GM12878 (cell line): ENCODE results near the gene ZNF600. TPM values are rescaled to one million over a fixed set of nuclear protein-coding genes. Genes with fewer than 3 reads are reported as not detected.
A peak's percentile ranks its signal among the peaks of the same experiment; 100 is the strongest.
"Not testable (repeated sequence)": the region's sequence is repeated elsewhere in the genome, so short reads cannot be mapped to it uniquely, and the experiment has no call there.

Experiments used
- ATAC-seq: fragments of 200-7000 bp; cut with Tn5 transposase; 3 replicates; pipeline ENCODE4 v1.9.1; 2020; ENCODE audit warnings: mild to moderate bottlenecking, moderate library complexity
- BruUV-seq: library from RNA; stranded (reverse); fragments of 400-500 nt; replicated peaks from 2 replicates; lab custom pipeline; 2021; lab: Mats Ljungman, UMichigan
- CTCF ChIA-PET: fragments of 300-600 bp; sonication (Branson Sonifier 250); formaldehyde crosslinking; extraction: SDS; loops from one replicate; lab custom pipeline; 2021; ENCODE audit warnings: inconsistent platforms; lab: Yijun Ruan, JAX
- POLR2A ChIA-PET: fragments of 350-600 bp; formaldehyde crosslinking; extraction: SDS; loops from one replicate; lab custom pipeline; 2021; ENCODE audit warnings: inconsistent platforms; lab: Charles Lee
- RAD21 ChIA-PET: fragments of 300-600 bp; sonication (Branson Sonifier 250); formaldehyde crosslinking; loops from one replicate; lab custom pipeline; 2023; ENCODE audit warnings: antibody characterized with exemption; ENCODE audit not compliant: unreplicated experiment; lab: Charles Lee
- SMC1A ChIA-PET: fragments of 300-600 bp; sonication (Branson Sonifier 250); formaldehyde crosslinking; loops from one replicate; lab custom pipeline; 2023; ENCODE audit not compliant: unreplicated experiment, uncharacterized antibody; lab: Charles Lee
- DNase-seq: peaks from one replicate; pipeline ENCODE4 v3.0.0-alpha.2; 2011; ENCODE audit warnings: low read depth, low spot score
- FAIRE-seq: peaks from 3 replicates; lab custom pipeline; 2011; peaks lifted over from hg19 to GRCh38; lab: Jason Lieb, UNC
- H2AFZ ChIP-seq: 2 replicates; pipeline ENCODE4 v1.6.0; 2011; ENCODE audit warnings: low read depth, low read length, control low read depth; ENCODE audit not compliant: control insufficient read depth
- H3K27ac ChIP-seq: 2 replicates; pipeline ENCODE4 v1.5.1; 2011; ENCODE audit warnings: control low read depth; ENCODE audit not compliant: control insufficient read depth, insufficient read depth
- H3K27me3 ChIP-seq, 2 experiments: replicated peaks in 1 of 2; 2 replicates each; pipeline versions ENCODE4 v1.6.0 to v1.6.1; 2011; ENCODE audit warnings: low read length in 1 of 2; ENCODE audit not compliant: control insufficient read depth in 2 of 2, insufficient read depth in 2 of 2
- H3K36me3 ChIP-seq, 2 experiments: 2 replicates each; pipeline ENCODE4 v1.5.1; 2011; ENCODE audit warnings: low read length in 1 of 2; ENCODE audit not compliant: control insufficient read depth in 2 of 2, insufficient read depth in 2 of 2
- H3K4me1 ChIP-seq: 2 replicates; pipeline ENCODE4 v1.6.1; 2011; ENCODE audit warnings: mild to moderate bottlenecking, low read length, moderate library complexity, mixed read lengths; ENCODE audit not compliant: control insufficient read depth, insufficient read depth
- H3K4me2 ChIP-seq: 2 replicates; pipeline ENCODE4 v1.6.0; 2011; ENCODE audit warnings: control low read depth; ENCODE audit not compliant: control insufficient read depth, insufficient read depth
- H3K4me3 ChIP-seq: fragments of 200-600 bp; sonication (generic); 2 replicates; pipeline ENCODE4 v1.5.1; 2016
- H3K79me2 ChIP-seq: 2 replicates; pipeline ENCODE4 v1.6.0; 2011; ENCODE audit warnings: low read length; ENCODE audit not compliant: control insufficient read depth, insufficient read depth
- H3K9ac ChIP-seq: 2 replicates; pipeline ENCODE4 v1.8.0; 2011; ENCODE audit warnings: low read length, control low read depth, mixed read lengths; ENCODE audit not compliant: control insufficient read depth, insufficient read depth
- H3K9me3 ChIP-seq: replicated peaks from 3 replicates; pipeline ENCODE4 v1.5.1; 2011; ENCODE audit warnings: mild to moderate bottlenecking, low read length; ENCODE audit not compliant: control insufficient read depth, insufficient read depth
- H4K20me1 ChIP-seq: 2 replicates; pipeline ENCODE4 v1.6.0; 2011; ENCODE audit not compliant: control insufficient read depth, insufficient read depth
- BRCA1 ChIP-seq: IDR thresholded peaks from 2 replicates; pipeline ENCODE4 v1.6.1; 2011; ENCODE audit warnings: low read depth, low read length, improper control_type of control experiment
- CHD2 ChIP-seq: IDR thresholded peaks from 2 replicates; pipeline ENCODE4 v1.6.1; 2011; ENCODE audit warnings: low read depth, low read length, improper control_type of control experiment, borderline replicate concordance
- JUNB ChIP-seq: IDR thresholded peaks from 2 replicates; pipeline ENCODE4 v1.6.1; 2016; ENCODE audit warnings: antibody characterized with exemption, mild to moderate bottlenecking
- MEF2B ChIP-seq: fragments of 450-650 bp; IDR thresholded peaks from 2 replicates; pipeline ENCODE4 v1.6.1; 2018; ENCODE audit warnings: mild to moderate bottlenecking, moderate library complexity; ENCODE audit not compliant: partially characterized antibody, poor library complexity, severe bottlenecking
- NBN ChIP-seq: fragments of 450-650 bp; IDR thresholded peaks from 2 replicates; pipeline ENCODE4 v1.6.1; 2016
- SIX5 ChIP-seq: IDR thresholded peaks from 2 replicates; pipeline ENCODE4 v1.6.1; 2011; ENCODE audit warnings: mild to moderate bottlenecking, low read depth, low read length, moderate library complexity; ENCODE audit not compliant: severe bottlenecking
- SREBF2 ChIP-seq: IDR thresholded peaks from 2 replicates; pipeline ENCODE4 v1.6.1; 2012; ENCODE audit warnings: mild to moderate bottlenecking, low read length
- USF2 ChIP-seq: IDR thresholded peaks from 2 replicates; pipeline ENCODE4 v1.6.1; 2011; ENCODE audit warnings: low read depth, low read length, improper control_type of control experiment, borderline replicate concordance
- WGBS: methylation state at CpG from one replicate; pipeline ENCODE4 v1.1.6; 2016; ENCODE audit warnings: low lambda C conversion rate; ENCODE audit not compliant: insufficient replicate concordance, insufficient coverage; ENCODE audit errors: missing lambda C conversion rate; 5-methylcytosine and 5-hydroxymethylcytosine counted together
- in situ Hi-C: fragments of 300-500 bp; cut with MboI; formaldehyde crosslinking; loops from 9 replicates; pipeline ENCODE4 v1.14.3; 2018; ENCODE audit warnings: mixed read lengths
- intact Hi-C: fragments of 100-400 bp; cut with micrococcal nuclease; formaldehyde crosslinking; loops from one replicate; pipeline ENCODE4 v1.14.2; 2022; ENCODE audit not compliant: unreplicated experiment
- polyA plus RNA-seq, 11 experiments: library from polyadenylated mRNA; depleted of rRNA in 4 of 11; unstranded in 6 of 11; stranded (reverse) in 5 of 11; fragments of >200 nt; fragmentation: Nextera tagmentation in 4 of 11; fragmentation: Illumina TruSeq in 1 of 11; extraction: Ambion mirVana in 4 of 11; extraction: Trizol in 1 of 11; gene quantifications; 1 replicate in 1 of 11; 2 replicates in 10 of 11; pipeline versions ENCODE4 v1.2.1 to v1.2.3, GENCODE V29; 2011 to 2016; ENCODE audit warnings: inconsistent platforms in 2 of 11, missing spikeins in 2 of 11, low read depth in 1 of 11
- total RNA-seq, 4 experiments: library from RNA; depleted of rRNA in 3 of 4; stranded (reverse); fragments of >200 nt in 3 of 4; fragmentation: Illumina TruSeq in 1 of 4; extraction: Trizol in 1 of 4; gene quantifications; 2 replicates each; pipeline versions ENCODE4 v1.2.1 to v1.2.3, GENCODE V29; 2013 to 2021
- TF ChIP-seq, protein P1 (sequence below): fragments of 450-650 bp; IDR thresholded peaks from 2 replicates; pipeline ENCODE4 v1.6.1; 2017; ENCODE audit warnings: low read depth, mild to moderate bottlenecking, moderate library complexity
- TF ChIP-seq, protein P2 (sequence below): IDR thresholded peaks from 2 replicates; pipeline ENCODE4 v1.6.1; 2012; ENCODE audit warnings: improper control_type of control experiment, low read depth, low read length; ENCODE audit not compliant: insufficient replicate concordance

The ZNF600 gene
- total and polyA plus RNA-seq, 10 of the 15 experiments (the other 5 are each of a cell fraction or from before 2014, with no cell fraction given), result 9.5 to 25.6 (median 11.9) TPM

DNA sequence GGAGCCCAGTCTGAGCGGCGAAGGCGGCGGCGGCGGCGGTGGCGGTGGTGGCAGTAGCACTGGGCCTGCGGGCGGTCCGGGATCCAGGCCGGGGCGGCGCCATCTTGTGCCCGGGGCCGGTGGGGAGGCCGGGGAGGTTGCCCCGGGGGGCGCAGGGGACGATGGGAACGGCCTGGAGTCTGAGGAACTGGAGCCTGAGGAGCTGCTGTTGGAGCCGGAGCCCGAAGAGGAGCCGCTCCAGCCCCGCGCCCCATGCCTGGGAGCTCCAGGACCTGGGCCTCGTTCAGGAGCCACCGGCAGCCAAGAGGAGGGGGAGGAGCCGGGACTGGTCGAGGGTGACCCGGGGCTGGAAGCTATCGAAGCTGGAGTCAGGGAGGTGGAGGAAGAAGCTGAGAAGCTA, 23.2 kb upstream of the ZNF600 start:
- no TSS peak for BruUV-seq
- ATAC-seq, result no peak
- H3K4me1 ChIP-seq, result no peaks in the 10 kb centered on the region
- no peaks in the 10 kb centered on the region for H4K20me1 ChIP-seq
- no peak for TF ChIP-seq SIX5
- no peak for TF ChIP-seq NBN
- TF ChIP-seq, protein P1, sequence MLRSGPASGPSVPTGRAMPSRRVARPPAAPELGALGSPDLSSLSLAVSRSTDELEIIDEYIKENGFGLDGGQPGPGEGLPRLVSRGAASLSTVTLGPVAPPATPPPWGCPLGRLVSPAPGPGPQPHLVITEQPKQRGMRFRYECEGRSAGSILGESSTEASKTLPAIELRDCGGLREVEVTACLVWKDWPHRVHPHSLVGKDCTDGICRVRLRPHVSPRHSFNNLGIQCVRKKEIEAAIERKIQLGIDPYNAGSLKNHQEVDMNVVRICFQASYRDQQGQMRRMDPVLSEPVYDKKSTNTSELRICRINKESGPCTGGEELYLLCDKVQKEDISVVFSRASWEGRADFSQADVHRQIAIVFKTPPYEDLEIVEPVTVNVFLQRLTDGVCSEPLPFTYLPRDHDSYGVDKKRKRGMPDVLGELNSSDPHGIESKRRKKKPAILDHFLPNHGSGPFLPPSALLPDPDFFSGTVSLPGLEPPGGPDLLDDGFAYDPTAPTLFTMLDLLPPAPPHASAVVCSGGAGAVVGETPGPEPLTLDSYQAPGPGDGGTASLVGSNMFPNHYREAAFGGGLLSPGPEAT, result no peak
- TF ChIP-seq BRCA1, result no peak
- TF ChIP-seq, protein P2, sequence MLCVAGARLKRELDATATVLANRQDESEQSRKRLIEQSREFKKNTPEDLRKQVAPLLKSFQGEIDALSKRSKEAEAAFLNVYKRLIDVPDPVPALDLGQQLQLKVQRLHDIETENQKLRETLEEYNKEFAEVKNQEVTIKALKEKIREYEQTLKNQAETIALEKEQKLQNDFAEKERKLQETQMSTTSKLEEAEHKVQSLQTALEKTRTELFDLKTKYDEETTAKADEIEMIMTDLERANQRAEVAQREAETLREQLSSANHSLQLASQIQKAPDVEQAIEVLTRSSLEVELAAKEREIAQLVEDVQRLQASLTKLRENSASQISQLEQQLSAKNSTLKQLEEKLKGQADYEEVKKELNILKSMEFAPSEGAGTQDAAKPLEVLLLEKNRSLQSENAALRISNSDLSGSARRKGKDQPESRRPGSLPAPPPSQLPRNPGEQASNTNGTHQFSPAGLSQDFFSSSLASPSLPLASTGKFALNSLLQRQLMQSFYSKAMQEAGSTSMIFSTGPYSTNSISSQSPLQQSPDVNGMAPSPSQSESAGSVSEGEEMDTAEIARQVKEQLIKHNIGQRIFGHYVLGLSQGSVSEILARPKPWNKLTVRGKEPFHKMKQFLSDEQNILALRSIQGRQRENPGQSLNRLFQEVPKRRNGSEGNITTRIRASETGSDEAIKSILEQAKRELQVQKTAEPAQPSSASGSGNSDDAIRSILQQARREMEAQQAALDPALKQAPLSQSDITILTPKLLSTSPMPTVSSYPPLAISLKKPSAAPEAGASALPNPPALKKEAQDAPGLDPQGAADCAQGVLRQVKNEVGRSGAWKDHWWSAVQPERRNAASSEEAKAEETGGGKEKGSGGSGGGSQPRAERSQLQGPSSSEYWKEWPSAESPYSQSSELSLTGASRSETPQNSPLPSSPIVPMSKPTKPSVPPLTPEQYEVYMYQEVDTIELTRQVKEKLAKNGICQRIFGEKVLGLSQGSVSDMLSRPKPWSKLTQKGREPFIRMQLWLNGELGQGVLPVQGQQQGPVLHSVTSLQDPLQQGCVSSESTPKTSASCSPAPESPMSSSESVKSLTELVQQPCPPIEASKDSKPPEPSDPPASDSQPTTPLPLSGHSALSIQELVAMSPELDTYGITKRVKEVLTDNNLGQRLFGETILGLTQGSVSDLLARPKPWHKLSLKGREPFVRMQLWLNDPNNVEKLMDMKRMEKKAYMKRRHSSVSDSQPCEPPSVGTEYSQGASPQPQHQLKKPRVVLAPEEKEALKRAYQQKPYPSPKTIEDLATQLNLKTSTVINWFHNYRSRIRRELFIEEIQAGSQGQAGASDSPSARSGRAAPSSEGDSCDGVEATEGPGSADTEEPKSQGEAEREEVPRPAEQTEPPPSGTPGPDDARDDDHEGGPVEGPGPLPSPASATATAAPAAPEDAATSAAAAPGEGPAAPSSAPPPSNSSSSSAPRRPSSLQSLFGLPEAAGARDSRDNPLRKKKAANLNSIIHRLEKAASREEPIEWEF, result no peak
- no peak for TF ChIP-seq JUNB
- TF ChIP-seq USF2, result no peak
- TF ChIP-seq CHD2, result no peak
- TF ChIP-seq SREBF2, result no peak
- TF ChIP-seq MEF2B, result no peak
- WGBS, result 94% methylated on average over 13 of the region's 32 CpGs
- H2AFZ ChIP-seq, result no peak overlapping the region
- in situ Hi-C loops, result no loop called here
- H3K9ac ChIP-seq, result no peak overlapping the region
- no peak overlapping the region for H3K4me3 ChIP-seq
- intact Hi-C loops, result no loop called here
- ChIA-PET POLR2A (no interaction called here), RAD21 (no interaction called here), SMC1A (no interaction called here), CTCF (no interaction called here)
- H3K9me3 ChIP-seq, result peaks cover 9% of the 10 kb centered on the region; the same call in 2 of the 3 replicates
- H3K27ac ChIP-seq, result no peak overlapping the region
- H3K4me2 ChIP-seq, result no peak overlapping the region
- no peak for FAIRE-seq
- no peaks in the 10 kb centered on the region for H3K79me2 ChIP-seq
- H3K36me3 ChIP-seq, result peaks cover 0 to 2% of the 10 kb centered on the region in 2 experiments; a peak in 3 of 4 replicates
- no peak for DNase-seq
- no peaks in the 10 kb centered on the region for H3K27me3 ChIP-seq

DNA sequence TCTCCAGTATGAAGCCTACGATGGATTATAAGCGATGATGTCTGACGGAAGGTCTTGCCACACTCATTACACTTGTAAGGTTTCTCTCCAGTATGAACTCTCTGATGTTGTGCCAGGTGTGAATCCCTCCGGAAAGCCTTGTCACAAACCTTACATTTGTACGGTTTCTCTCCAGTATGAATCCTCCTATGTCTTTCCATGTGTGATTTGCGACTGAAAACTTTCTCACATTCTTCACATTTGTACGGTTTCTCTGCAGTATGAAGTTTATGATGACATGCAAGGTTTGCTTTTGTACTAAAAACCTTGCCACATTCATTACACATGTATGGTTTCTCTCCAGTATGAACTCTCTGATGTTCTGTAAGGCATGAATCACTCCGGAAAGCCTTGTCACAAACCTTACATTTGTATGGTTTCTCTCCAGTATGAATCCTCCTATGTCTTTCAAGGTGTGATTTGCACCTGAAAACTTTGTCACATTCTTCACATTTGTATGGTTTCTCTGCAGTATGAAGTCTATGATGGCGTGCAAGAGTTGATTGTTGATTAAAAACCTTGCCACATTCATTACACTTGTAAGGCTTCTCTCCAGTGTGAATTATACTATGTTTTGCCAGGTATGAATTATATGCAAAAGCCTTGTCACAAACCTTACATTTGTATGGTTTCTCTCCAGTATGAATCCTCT, 13.5 kb upstream of the ZNF600 start:
- H3K4me2 ChIP-seq, H3K9ac ChIP-seq, H3K79me2 ChIP-seq, H2AFZ ChIP-seq, H3K36me3 ChIP-seq, H3K4me3 ChIP-seq, SMC1A ChIA-PET, H3K27me3 ChIP-seq, POLR2A ChIA-PET, RAD21 ChIA-PET, DNase-seq, FAIRE-seq, in situ Hi-C loops, H3K4me1 ChIP-seq, CTCF ChIA-PET, intact Hi-C loops, H4K20me1 ChIP-seq, ATAC-seq, H3K27ac ChIP-seq: not testable (repeated sequence)
- 97% methylated on average over 9 of the region's 9 CpGs for WGBS
- TSS peak; percentile 40 for BruUV-seq
- peaks cover 36% of the 10 kb centered on the region for H3K9me3 ChIP-seq
